GM12874 (cell line): Measurements from ENCODE around the gene REPS2.

ENCODE experiments used
- CTCF ChIP-seq: IDR thresholded peaks from 2 replicates; pipeline ENCODE4 v1.5.1; 2011; ENCODE audit warnings: low read depth, mild to moderate bottlenecking, control low read depth, low read length, moderate library complexity; ENCODE audit not compliant: insufficient read depth

The REPS2 gene

GRCh38 chrX:16966752-16967448, 20.4 kb downstream of the REPS2 start:
- no peak for TF ChIP-seq CTCF

- no peak for TF ChIP-seq CTCF
These were observed 24.5 kb downstream of the REPS2 start for GRCh38 chrX:16970977-16971376.

GRCh38 chrX:16971694-16972093, 25.2 kb downstream of the REPS2 start:
- TF ChIP-seq CTCF, result no peak

GRCh38 chrX:16975233-16975632, 28.8 kb downstream of the REPS2 start:
- no peak for TF ChIP-seq CTCF

- no peak for TF ChIP-seq CTCF
These were observed 31.3 kb downstream of the REPS2 start for GRCh38 chrX:16977771-16978170.

GRCh38 chrX:16978193-16978984, 31.9 kb downstream of the REPS2 start:
- TF ChIP-seq CTCF, result no peak

- no peak for TF ChIP-seq CTCF
These were observed 32.8 kb downstream of the REPS2 start for GRCh38 chrX:16979226-16979625.
